Measurements from ENCODE around the gene EIF4G3. TPM values are rescaled to one million over a fixed set of nuclear protein-coding genes. Genes with fewer than 3 reads are reported as not detected.

Gene EIF4G3
- polyA plus RNA-seq, 4 donors: 10.8 to 32.1 (median 20.1) TPM

Other genes with a start within 250 kb of the EIF4G3 start
- 10 to 100 TPM; 20.8 to 68.9 (median 40.4) TPM for gene ECE1, start 113.6 kb upstream of the EIF4G3 start, polyA plus RNA-seq

Data from small intestine (tissue), 4 donors.